SK-N-SH (cell line): ENCODE data around the gene TMA16. TPM values are rescaled to one million over a fixed set of nuclear protein-coding genes. Genes with fewer than 3 reads are reported as not detected.

Experiments
- CTCF ChIA-PET: fragments of 300-600, 350-600 bp; formaldehyde crosslinking; extraction: SDS; loops from one replicate; lab custom pipeline; 2021; lab: Yijun Ruan, JAX
- POLR2A ChIA-PET: fragments of 350-600 bp; sonication (Branson Sonifier 250); formaldehyde crosslinking; extraction: SDS; loops from one replicate; lab custom pipeline; 2020; ENCODE audit warnings: antibody characterized with exemption, inconsistent platforms; lab: Yijun Ruan, JAX
- DNase-seq: peaks from one replicate; pipeline ENCODE4 v3.0.0; 2012
- H2AFZ ChIP-seq: fragments of 200-600 bp; sonication (generic); 2 replicates; pipeline ENCODE4 v1.8.1; 2016; ENCODE audit warnings: antibody characterized with exemption, mild to moderate bottlenecking, low read depth
- H3F3A ChIP-seq: fragments of 200-600 bp; sonication (generic); replicated peaks from 2 replicates; pipeline ENCODE3; 2016; ENCODE audit warnings: antibody characterized with exemption, mild to moderate bottlenecking; ENCODE audit not compliant: insufficient read depth
- H3K27ac ChIP-seq, 2 experiments: fragments of 200-500 bp in 1 of 2; fragments of 200-600 bp in 1 of 2; sonication (Bioruptor generic) in 1 of 2; sonication (generic), shearing (Covaris generic) in 1 of 2; 2 replicates each; pipeline versions ENCODE4 v1.5.1 to v1.6.1; 2014 to 2016; ENCODE audit warnings: low read depth in 2 of 2, inconsistent platforms in 1 of 2, low read length in 1 of 2, mild to moderate bottlenecking in 1 of 2, mixed read lengths in 1 of 2
- H3K27me3 ChIP-seq: fragments of 200-600 bp; sonication (generic), shearing (Covaris generic); 2 replicates; pipeline ENCODE4 v1.6.1; 2016; ENCODE audit warnings: mixed run types; ENCODE audit not compliant: insufficient read depth
- H3K36me3 ChIP-seq, 2 experiments: fragments of 200-500 bp in 1 of 2; fragments of 200-600 bp in 1 of 2; sonication (Bioruptor generic) in 1 of 2; sonication (generic) in 1 of 2; replicated peaks in 1 of 2; 2 replicates each; pipeline versions ENCODE3 to v1.5.1; 2014 to 2016; ENCODE audit warnings: low read length in 1 of 2, mild to moderate bottlenecking in 1 of 2; ENCODE audit not compliant: insufficient read depth in 2 of 2, control insufficient read depth in 1 of 2
- H3K4me1 ChIP-seq, 2 experiments: fragments of 200-500 bp in 1 of 2; fragments of 200-600 bp in 1 of 2; sonication (Bioruptor generic) in 1 of 2; sonication (generic), shearing (Covaris generic) in 1 of 2; 2 replicates each; pipeline versions ENCODE4 v1.5.1 to v1.6.1; 2014 to 2016; ENCODE audit warnings: low read depth in 1 of 2, low read length in 1 of 2, mixed run types in 1 of 2; ENCODE audit not compliant: insufficient read depth in 2 of 2, control insufficient read depth in 1 of 2
- H3K4me2 ChIP-seq: fragments of 200-600 bp; sonication (generic), shearing (Covaris generic); 2 replicates; pipeline ENCODE4 v1.6.1; 2017; ENCODE audit warnings: mixed run types
- H3K4me3 ChIP-seq, 2 experiments: fragments of 200-500 bp in 1 of 2; fragments of 200-600 bp in 1 of 2; sonication (Bioruptor generic) in 1 of 2; sonication (generic), shearing (Covaris generic) in 1 of 2; 2 replicates each; pipeline versions ENCODE4 v1.5.1 to v1.8.1; 2014 to 2016; ENCODE audit warnings: low read depth in 2 of 2, inconsistent platforms in 1 of 2, low read length in 1 of 2, mild to moderate bottlenecking in 1 of 2, mixed read lengths in 1 of 2, moderate library complexity in 1 of 2
- H3K79me2 ChIP-seq: fragments of 200-600 bp; sonication (generic); 2 replicates; pipeline ENCODE4 v1.8.1; 2017; ENCODE audit warnings: mild to moderate bottlenecking; ENCODE audit not compliant: insufficient read depth
- H3K9ac ChIP-seq: fragments of 200-600 bp; sonication (generic); 2 replicates; pipeline ENCODE4 v1.6.1; 2017; ENCODE audit warnings: mixed run types
- H3K9me2 ChIP-seq: fragments of 200-600 bp; sonication (generic); 2 replicates; pipeline ENCODE4 v1.6.1; 2017; ENCODE audit warnings: mixed run types
- H3K9me3 ChIP-seq: fragments of 200-600 bp; sonication (generic); 2 replicates; pipeline ENCODE4 v1.6.1; 2017; ENCODE audit warnings: mixed run types, mild to moderate bottlenecking, moderate library complexity
- H4K20me1 ChIP-seq: fragments of 200-600 bp; sonication (generic); 2 replicates; pipeline ENCODE4 v1.6.1; 2017; ENCODE audit warnings: mild to moderate bottlenecking, mixed run types; ENCODE audit not compliant: insufficient read depth
- CHD2 ChIP-seq: fragments of 150-350 bp; IDR thresholded peaks from 2 replicates; pipeline ENCODE4 v1.6.1; 2018; ENCODE audit warnings: low read length; ENCODE audit not compliant: partially characterized antibody
- EP300 ChIP-seq, 2 experiments: IDR thresholded peaks; 2 replicates each; pipeline versions ENCODE4 v1.4.0 to v1.6.1; 2012; ENCODE audit warnings: borderline replicate concordance in 1 of 2, low read depth in 1 of 2, low read length in 1 of 2
- FOSL2 ChIP-seq: IDR thresholded peaks from 2 replicates; pipeline ENCODE4 v1.4.0; 2012; ENCODE audit warnings: low read depth, mild to moderate bottlenecking, moderate library complexity, borderline replicate concordance
- FOXM1 ChIP-seq: IDR thresholded peaks from 2 replicates; pipeline ENCODE4 v1.4.0; 2012; ENCODE audit warnings: low read depth, mild to moderate bottlenecking
- GATA2 ChIP-seq: sonication (generic); formaldehyde crosslinking; IDR thresholded peaks from 2 replicates; pipeline ENCODE4 v1.5.0; 2020; ENCODE audit warnings: mild to moderate bottlenecking, missing genetic modification reagents
- MEF2A ChIP-seq: IDR thresholded peaks from 2 replicates; pipeline ENCODE4 v1.4.0; 2012; ENCODE audit warnings: low read depth, borderline replicate concordance
- NFIC ChIP-seq: IDR thresholded peaks from 2 replicates; pipeline ENCODE4 v1.4.0; 2012; ENCODE audit warnings: borderline replicate concordance
- NRF1 ChIP-seq: IDR thresholded peaks from 2 replicates; pipeline ENCODE4 v1.6.1; 2012; ENCODE audit warnings: low read depth, mild to moderate bottlenecking, low read length
- RAD21 ChIP-seq: IDR thresholded peaks from 2 replicates; pipeline ENCODE4 v1.6.1; 2012; ENCODE audit warnings: mild to moderate bottlenecking, low read length
- RXRA ChIP-seq: IDR thresholded peaks from 2 replicates; pipeline ENCODE4 v1.4.0; 2012; ENCODE audit warnings: low read depth, mild to moderate bottlenecking, borderline replicate concordance
- SIN3A ChIP-seq: IDR thresholded peaks from 2 replicates; pipeline ENCODE4 v1.6.1; 2012; ENCODE audit warnings: low read depth, mild to moderate bottlenecking, low read length, moderate library complexity, borderline replicate concordance
- TAF1 ChIP-seq: IDR thresholded peaks from 2 replicates; pipeline ENCODE4 v1.6.1; 2012; ENCODE audit warnings: low read depth, mild to moderate bottlenecking, low read length, moderate library complexity, borderline replicate concordance
- WGBS: methylation state at CpG from one replicate; pipeline ENCODE4 v1.1.6; 2017; ENCODE audit warnings: low lambda C conversion rate; 5-methylcytosine and 5-hydroxymethylcytosine counted together
- polyA plus RNA-seq, 3 experiments: library from polyadenylated mRNA; depleted of rRNA; stranded (reverse); fragments of >200 nt; gene quantifications; 2 replicates each; pipeline ENCODE4 v1.2.3, GENCODE V29; 2012
- TF ChIP-seq, protein P1 (sequence below): fragments of 200-600 bp; sonication (generic); IDR thresholded peaks from 2 replicates; pipeline ENCODE4 v1.6.1; 2017; ENCODE audit warnings: antibody characterized with exemption, mild to moderate bottlenecking, moderate library complexity
- TF ChIP-seq, protein P2 (sequence below): IDR thresholded peaks from 2 replicates; pipeline ENCODE4 v1.4.0; 2012; ENCODE audit warnings: low read depth, borderline replicate concordance
- TF ChIP-seq, protein P3 (sequence below): IDR thresholded peaks from 2 replicates; pipeline ENCODE4 v1.4.0; 2012; ENCODE audit warnings: low read depth
- TF ChIP-seq, protein P4 (sequence below): IDR thresholded peaks from 2 replicates; pipeline ENCODE4 v1.4.0; 2012; ENCODE audit warnings: low read depth, borderline replicate concordance

Gene TMA16
- polyA plus RNA-seq, 1 of the 3 experiments (the other 2 are of a cell fraction): 10.0 TPM

DNA sequence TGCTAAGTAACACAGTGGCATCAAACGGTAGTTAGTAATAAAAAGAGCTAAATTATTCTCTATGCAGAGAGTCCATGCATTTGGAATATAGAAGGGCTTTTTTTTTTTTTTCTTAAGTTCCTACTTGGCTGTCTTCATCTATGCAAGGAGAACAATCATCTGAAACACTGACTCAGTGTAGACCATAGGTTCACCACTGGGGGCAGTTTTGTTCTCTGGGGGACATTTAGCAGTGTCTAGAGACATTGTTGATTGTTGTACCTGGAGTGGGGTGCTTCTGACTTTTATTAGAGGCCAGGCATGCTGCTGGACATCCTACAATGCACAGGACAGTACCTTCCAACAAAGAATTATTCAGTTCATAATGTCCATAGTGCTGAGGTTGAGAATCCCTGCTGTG is 41.2 kb downstream of the TMA16 start:
- H3K4me1 ChIP-seq: peaks cover 0 to 3% of the 10 kb centered on the region in 2 experiments; a peak in 1 of 4 replicates
- no peaks in the 10 kb centered on the region for H3K9me3 ChIP-seq
- H3K36me3 ChIP-seq: peaks cover 22 to 42% of the 10 kb centered on the region in 2 experiments
- H3K4me3 ChIP-seq: no peak overlapping the region
- ChIA-PET POLR2A (no interaction called here), CTCF (interaction anchor here (0.7 to 6.4 kb wide), 4 partner anchors 13 to 1035 kb away, joined by 3 to 60 read pairs (median 3); no protein-coding TSS in a partner anchor)
- H3K9ac ChIP-seq: no peak overlapping the region
- H3K27ac ChIP-seq: no peak overlapping the region
- TF ChIP-seq TAF1 (no peak), SIN3A (no peak), NFIC (no peak), MEF2A (no peak), RAD21 (no peak), FOXM1 (no peak), FOSL2 (no peak), EP300 (IDR thresholded peaks at IDR 0.05; ENCODE audit: borderline replicate concordance in 1 of 2, low read depth in 1 of 2, low read length in 1 of 2) (no peak), RXRA (no peak), GATA2 (no peak)
- TF ChIP-seq, protein P1, sequence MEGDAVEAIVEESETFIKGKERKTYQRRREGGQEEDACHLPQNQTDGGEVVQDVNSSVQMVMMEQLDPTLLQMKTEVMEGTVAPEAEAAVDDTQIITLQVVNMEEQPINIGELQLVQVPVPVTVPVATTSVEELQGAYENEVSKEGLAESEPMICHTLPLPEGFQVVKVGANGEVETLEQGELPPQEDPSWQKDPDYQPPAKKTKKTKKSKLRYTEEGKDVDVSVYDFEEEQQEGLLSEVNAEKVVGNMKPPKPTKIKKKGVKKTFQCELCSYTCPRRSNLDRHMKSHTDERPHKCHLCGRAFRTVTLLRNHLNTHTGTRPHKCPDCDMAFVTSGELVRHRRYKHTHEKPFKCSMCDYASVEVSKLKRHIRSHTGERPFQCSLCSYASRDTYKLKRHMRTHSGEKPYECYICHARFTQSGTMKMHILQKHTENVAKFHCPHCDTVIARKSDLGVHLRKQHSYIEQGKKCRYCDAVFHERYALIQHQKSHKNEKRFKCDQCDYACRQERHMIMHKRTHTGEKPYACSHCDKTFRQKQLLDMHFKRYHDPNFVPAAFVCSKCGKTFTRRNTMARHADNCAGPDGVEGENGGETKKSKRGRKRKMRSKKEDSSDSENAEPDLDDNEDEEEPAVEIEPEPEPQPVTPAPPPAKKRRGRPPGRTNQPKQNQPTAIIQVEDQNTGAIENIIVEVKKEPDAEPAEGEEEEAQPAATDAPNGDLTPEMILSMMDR: no peak; the same call in 1 of the 2 replicates
- TF ChIP-seq, protein P2, sequence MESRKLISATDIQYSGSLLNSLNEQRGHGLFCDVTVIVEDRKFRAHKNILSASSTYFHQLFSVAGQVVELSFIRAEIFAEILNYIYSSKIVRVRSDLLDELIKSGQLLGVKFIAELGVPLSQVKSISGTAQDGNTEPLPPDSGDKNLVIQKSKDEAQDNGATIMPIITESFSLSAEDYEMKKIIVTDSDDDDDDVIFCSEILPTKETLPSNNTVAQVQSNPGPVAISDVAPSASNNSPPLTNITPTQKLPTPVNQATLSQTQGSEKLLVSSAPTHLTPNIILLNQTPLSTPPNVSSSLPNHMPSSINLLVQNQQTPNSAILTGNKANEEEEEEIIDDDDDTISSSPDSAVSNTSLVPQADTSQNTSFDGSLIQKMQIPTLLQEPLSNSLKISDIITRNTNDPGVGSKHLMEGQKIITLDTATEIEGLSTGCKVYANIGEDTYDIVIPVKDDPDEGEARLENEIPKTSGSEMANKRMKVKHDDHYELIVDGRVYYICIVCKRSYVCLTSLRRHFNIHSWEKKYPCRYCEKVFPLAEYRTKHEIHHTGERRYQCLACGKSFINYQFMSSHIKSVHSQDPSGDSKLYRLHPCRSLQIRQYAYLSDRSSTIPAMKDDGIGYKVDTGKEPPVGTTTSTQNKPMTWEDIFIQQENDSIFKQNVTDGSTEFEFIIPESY: no peak
- no peak overlapping the region for H2AFZ ChIP-seq
- H3F3A ChIP-seq: peaks cover 3% of the 10 kb centered on the region
- DNase-seq: no peak
- WGBS: 79% methylated on average over 1 of the region's 1 CpG
- no peaks in the 10 kb centered on the region for H4K20me1 ChIP-seq
- H3K27me3 ChIP-seq: no peaks in the 10 kb centered on the region
- H3K4me2 ChIP-seq: no peak overlapping the region
- no peaks in the 10 kb centered on the region for H3K9me2 ChIP-seq
- no peaks in the 10 kb centered on the region for H3K79me2 ChIP-seq

DNA sequence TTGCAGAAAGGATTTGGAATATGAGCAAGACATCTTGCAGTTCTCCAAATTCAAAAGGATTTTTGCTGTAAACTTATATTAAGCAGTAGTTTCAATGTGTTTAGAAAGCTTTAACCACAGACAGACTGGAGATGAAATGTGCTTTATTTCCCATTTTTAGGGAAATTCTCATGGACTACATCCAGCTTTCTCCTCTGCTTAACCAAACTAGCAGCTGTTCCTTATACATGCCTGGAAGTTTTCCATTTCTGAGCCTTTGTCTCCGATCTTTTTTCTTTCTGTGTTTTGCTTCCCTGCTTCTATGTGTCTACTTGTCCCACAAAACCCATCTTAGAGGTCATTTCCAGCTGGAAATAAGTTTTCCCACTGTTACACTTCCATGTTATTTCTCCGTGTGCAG is 41.6 kb downstream of the TMA16 start:
- CTCF ChIA-PET: interaction anchor here (0.7 to 6.4 kb wide), 6 partner anchors 11 to 1036 kb away, joined by 3 to 60 read pairs (median 3); partner anchors contain the start of gene TMA16
- Histone ChIP-seq H3K9me2 (no peaks in the 10 kb centered on the region), H3K27me3 (no peaks in the 10 kb centered on the region), H3K4me1 (peaks cover 0 to 7% of the 10 kb centered on the region in 2 experiments; a peak in 1 of 4 replicates), H3K4me3 (no peak overlapping the region), H3K9ac (no peak overlapping the region), H3K27ac (no peak overlapping the region), H3K36me3 (peaks cover 18 to 37% of the 10 kb centered on the region in 2 experiments), H4K20me1 (no peaks in the 10 kb centered on the region), H3K9me3 (no peaks in the 10 kb centered on the region), H3F3A (peaks cover 8% of the 10 kb centered on the region), H3K4me2 (no peak overlapping the region), H3K79me2 (no peaks in the 10 kb centered on the region), H2AFZ (no peak overlapping the region)
- WGBS: 98% methylated on average over 2 of the region's 2 CpGs
- POLR2A ChIA-PET: interaction anchor here (0.9 kb wide), 1 partner anchor 42 kb away, joined by 3 read pairs; the partner anchor contains the start of gene TMA16
- no peak for DNase-seq
- TF ChIP-seq, protein P3, sequence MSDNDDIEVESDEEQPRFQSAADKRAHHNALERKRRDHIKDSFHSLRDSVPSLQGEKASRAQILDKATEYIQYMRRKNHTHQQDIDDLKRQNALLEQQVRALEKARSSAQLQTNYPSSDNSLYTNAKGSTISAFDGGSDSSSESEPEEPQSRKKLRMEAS: no peak
- TF ChIP-seq, protein P1: no peak
- no peak for TF ChIP-seq NRF1
- TF ChIP-seq, protein P4, sequence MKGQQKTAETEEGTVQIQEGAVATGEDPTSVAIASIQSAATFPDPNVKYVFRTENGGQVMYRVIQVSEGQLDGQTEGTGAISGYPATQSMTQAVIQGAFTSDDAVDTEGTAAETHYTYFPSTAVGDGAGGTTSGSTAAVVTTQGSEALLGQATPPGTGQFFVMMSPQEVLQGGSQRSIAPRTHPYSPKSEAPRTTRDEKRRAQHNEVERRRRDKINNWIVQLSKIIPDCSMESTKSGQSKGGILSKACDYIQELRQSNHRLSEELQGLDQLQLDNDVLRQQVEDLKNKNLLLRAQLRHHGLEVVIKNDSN: no peak
- TF ChIP-seq, protein P2: no peak
- no peak for TF ChIP-seq SIN3A
- TF ChIP-seq CHD2: no peak
- TF ChIP-seq RXRA: no peak
- no peak for TF ChIP-seq TAF1
